ENCODE results near the gene OR13J1. TPM values are rescaled to one million over a fixed set of nuclear protein-coding genes. Genes with fewer than 3 reads are reported as not detected.

Gene OR13J1
- total and polyA plus RNA-seq, 4 donors = not detected

DNA sequence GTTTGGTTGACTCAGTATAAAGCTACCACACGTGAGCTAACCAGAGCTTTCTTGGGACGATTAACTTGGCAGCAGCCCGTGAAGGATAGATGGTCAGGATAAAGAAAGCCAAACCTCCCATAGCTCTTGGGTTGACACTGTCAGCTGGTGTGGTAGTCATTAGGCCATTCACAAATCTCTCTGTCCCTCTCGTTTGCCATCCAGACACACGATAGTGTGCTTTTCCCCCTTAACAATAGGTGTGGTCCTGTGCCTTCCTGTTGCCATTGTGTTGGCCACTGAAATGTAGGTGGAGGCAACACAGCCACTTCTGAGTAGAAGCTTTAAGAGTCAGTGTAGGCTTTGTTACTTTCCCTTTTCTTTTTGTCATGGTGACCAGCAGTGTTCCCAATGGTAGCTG, 11.7 kb downstream of the OR13J1 start:
- no peaks in the 10 kb centered on the region for H3K36me3 ChIP-seq (ENCODE audit: control insufficient read depth in 4 of 4, insufficient read depth in 3 of 4, low read depth in 1 of 4, low read length in 3 of 4)
- DNase-seq (ENCODE audit: low spot score) = no peak
- H3K4me1 ChIP-seq (ENCODE audit: control insufficient read depth in 4 of 4, insufficient read depth in 4 of 4, low read length in 3 of 4) = no peaks in the 10 kb centered on the region
- TF ChIP-seq, protein P1, sequence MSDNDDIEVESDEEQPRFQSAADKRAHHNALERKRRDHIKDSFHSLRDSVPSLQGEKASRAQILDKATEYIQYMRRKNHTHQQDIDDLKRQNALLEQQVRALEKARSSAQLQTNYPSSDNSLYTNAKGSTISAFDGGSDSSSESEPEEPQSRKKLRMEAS (IDR thresholded peaks at IDR 0.05) = no peak
- TF ChIP-seq, protein P2, sequence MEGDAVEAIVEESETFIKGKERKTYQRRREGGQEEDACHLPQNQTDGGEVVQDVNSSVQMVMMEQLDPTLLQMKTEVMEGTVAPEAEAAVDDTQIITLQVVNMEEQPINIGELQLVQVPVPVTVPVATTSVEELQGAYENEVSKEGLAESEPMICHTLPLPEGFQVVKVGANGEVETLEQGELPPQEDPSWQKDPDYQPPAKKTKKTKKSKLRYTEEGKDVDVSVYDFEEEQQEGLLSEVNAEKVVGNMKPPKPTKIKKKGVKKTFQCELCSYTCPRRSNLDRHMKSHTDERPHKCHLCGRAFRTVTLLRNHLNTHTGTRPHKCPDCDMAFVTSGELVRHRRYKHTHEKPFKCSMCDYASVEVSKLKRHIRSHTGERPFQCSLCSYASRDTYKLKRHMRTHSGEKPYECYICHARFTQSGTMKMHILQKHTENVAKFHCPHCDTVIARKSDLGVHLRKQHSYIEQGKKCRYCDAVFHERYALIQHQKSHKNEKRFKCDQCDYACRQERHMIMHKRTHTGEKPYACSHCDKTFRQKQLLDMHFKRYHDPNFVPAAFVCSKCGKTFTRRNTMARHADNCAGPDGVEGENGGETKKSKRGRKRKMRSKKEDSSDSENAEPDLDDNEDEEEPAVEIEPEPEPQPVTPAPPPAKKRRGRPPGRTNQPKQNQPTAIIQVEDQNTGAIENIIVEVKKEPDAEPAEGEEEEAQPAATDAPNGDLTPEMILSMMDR (IDR thresholded peaks at IDR 0.05; ENCODE audit: low read depth, low read length, missing input control) = no peak
- TF ChIP-seq ATF3 (IDR thresholded peaks at IDR 0.05) (no peak), TAF1 (conservative IDR thresholded peaks at IDR 0.05) (no peak), RAD21 (IDR thresholded peaks at IDR 0.05) (no peak), YY1 (IDR thresholded peaks at IDR 0.05) (no peak), HNF4G (IDR thresholded peaks at IDR 0.05) (no peak), SP1 (IDR thresholded peaks at IDR 0.05) (no peak), GABPA (IDR thresholded peaks at IDR 0.05 in 1 of 2, conservative IDR thresholded peaks at IDR 0.05 in 1 of 2) (no peak), JUND (IDR thresholded peaks at IDR 0.05) (no peak), NR2F2 (IDR thresholded peaks at IDR 0.05) (no peak), EGR1 (IDR thresholded peaks at IDR 0.05; ENCODE audit: low read depth in 2 of 2) (no peak), HNF4A (conservative IDR thresholded peaks at IDR 0.05) (no peak)
- TF ChIP-seq, protein P3, sequence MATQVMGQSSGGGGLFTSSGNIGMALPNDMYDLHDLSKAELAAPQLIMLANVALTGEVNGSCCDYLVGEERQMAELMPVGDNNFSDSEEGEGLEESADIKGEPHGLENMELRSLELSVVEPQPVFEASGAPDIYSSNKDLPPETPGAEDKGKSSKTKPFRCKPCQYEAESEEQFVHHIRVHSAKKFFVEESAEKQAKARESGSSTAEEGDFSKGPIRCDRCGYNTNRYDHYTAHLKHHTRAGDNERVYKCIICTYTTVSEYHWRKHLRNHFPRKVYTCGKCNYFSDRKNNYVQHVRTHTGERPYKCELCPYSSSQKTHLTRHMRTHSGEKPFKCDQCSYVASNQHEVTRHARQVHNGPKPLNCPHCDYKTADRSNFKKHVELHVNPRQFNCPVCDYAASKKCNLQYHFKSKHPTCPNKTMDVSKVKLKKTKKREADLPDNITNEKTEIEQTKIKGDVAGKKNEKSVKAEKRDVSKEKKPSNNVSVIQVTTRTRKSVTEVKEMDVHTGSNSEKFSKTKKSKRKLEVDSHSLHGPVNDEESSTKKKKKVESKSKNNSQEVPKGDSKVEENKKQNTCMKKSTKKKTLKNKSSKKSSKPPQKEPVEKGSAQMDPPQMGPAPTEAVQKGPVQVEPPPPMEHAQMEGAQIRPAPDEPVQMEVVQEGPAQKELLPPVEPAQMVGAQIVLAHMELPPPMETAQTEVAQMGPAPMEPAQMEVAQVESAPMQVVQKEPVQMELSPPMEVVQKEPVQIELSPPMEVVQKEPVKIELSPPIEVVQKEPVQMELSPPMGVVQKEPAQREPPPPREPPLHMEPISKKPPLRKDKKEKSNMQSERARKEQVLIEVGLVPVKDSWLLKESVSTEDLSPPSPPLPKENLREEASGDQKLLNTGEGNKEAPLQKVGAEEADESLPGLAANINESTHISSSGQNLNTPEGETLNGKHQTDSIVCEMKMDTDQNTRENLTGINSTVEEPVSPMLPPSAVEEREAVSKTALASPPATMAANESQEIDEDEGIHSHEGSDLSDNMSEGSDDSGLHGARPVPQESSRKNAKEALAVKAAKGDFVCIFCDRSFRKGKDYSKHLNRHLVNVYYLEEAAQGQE (IDR thresholded peaks at IDR 0.05) = no peak
- TF ChIP-seq, protein P4, sequence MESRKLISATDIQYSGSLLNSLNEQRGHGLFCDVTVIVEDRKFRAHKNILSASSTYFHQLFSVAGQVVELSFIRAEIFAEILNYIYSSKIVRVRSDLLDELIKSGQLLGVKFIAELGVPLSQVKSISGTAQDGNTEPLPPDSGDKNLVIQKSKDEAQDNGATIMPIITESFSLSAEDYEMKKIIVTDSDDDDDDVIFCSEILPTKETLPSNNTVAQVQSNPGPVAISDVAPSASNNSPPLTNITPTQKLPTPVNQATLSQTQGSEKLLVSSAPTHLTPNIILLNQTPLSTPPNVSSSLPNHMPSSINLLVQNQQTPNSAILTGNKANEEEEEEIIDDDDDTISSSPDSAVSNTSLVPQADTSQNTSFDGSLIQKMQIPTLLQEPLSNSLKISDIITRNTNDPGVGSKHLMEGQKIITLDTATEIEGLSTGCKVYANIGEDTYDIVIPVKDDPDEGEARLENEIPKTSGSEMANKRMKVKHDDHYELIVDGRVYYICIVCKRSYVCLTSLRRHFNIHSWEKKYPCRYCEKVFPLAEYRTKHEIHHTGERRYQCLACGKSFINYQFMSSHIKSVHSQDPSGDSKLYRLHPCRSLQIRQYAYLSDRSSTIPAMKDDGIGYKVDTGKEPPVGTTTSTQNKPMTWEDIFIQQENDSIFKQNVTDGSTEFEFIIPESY (IDR thresholded peaks at IDR 0.05) = no peak
- no peak overlapping the region for H3K4me3 ChIP-seq (ENCODE audit: low read depth in 1 of 3, low read length in 3 of 3)
- WGBS = 86% methylated on average over 5 of the region's 5 CpGs
- H3K9me3 ChIP-seq (ENCODE audit: control insufficient read depth in 4 of 4, low read length in 3 of 4) = no peaks in the 10 kb centered on the region
- H3K27ac ChIP-seq (ENCODE audit: low read depth in 1 of 2, low read length in 2 of 2) = no peak overlapping the region
- H3K27me3 ChIP-seq (ENCODE audit: control insufficient read depth in 4 of 4, insufficient read depth in 4 of 4, low read length in 3 of 4) = peaks cover 0 to under 1% (median 0%) of the 10 kb centered on the region in 4 donors
- H3K9ac ChIP-seq (ENCODE audit: low read depth in 1 of 2, low read length in 2 of 2) = no peak overlapping the region

DNA sequence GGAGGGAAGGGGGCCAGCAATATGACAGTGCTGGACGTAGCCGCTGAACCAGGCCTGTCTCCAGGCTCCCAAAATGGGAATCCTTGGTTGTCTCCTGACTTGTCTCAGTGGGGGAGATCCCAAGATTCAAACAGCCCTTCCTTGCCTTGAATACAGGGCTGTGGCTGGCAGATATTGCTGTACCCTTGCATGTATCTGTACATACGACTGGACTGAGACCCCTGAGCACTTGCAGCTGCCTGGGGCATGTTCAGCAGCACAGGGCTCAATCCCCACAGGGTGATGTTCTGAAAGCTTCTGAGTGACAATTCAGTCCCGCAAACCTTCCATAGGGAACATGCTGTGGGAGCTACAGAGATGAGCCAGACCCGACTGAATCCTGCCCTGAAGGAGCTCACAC, 13.3 kb downstream of the OR13J1 start:
- Histone ChIP-seq H3K36me3 (ENCODE audit: control insufficient read depth in 4 of 4, insufficient read depth in 3 of 4, low read depth in 1 of 4, low read length in 3 of 4) (no peaks in the 10 kb centered on the region), H3K27me3 (ENCODE audit: control insufficient read depth in 4 of 4, insufficient read depth in 4 of 4, low read length in 3 of 4) (no peaks in the 10 kb centered on the region), H3K4me1 (ENCODE audit: control insufficient read depth in 4 of 4, insufficient read depth in 4 of 4, low read length in 3 of 4) (no peaks in the 10 kb centered on the region), H3K9me3 (ENCODE audit: control insufficient read depth in 4 of 4, low read length in 3 of 4) (no peaks in the 10 kb centered on the region), H3K9ac (ENCODE audit: low read depth in 1 of 2, low read length in 2 of 2) (no peak overlapping the region), H3K27ac (ENCODE audit: low read depth in 1 of 2, low read length in 2 of 2) (no peak overlapping the region), H3K4me3 (ENCODE audit: low read depth in 1 of 3, low read length in 3 of 3) (no peak overlapping the region)
- 92% methylated on average over 5 of the region's 5 CpGs for WGBS
- peak; percentile 14 for DNase-seq (ENCODE audit: low spot score)
- TF ChIP-seq RAD21 (IDR thresholded peaks at IDR 0.05) = no peak
- TF ChIP-seq HNF4G (IDR thresholded peaks at IDR 0.05) = no peak
- TF ChIP-seq SP1 (IDR thresholded peaks at IDR 0.05) = no peak
- TF ChIP-seq FOXA1 (IDR thresholded peaks at IDR 0.05) = no peak
- TF ChIP-seq GABPA (IDR thresholded peaks at IDR 0.05 in 1 of 2, conservative IDR thresholded peaks at IDR 0.05 in 1 of 2) = no peak
- TF ChIP-seq, protein P1 (IDR thresholded peaks at IDR 0.05) = no peak
- no peak for TF ChIP-seq HNF4A (conservative IDR thresholded peaks at IDR 0.05)
- TF ChIP-seq TAF1 (conservative IDR thresholded peaks at IDR 0.05) = no peak
- TF ChIP-seq NR2F2 (IDR thresholded peaks at IDR 0.05) = no peak
- no peak for TF ChIP-seq EGR1 (IDR thresholded peaks at IDR 0.05; ENCODE audit: low read depth in 2 of 2)
- TF ChIP-seq, protein P4 (IDR thresholded peaks at IDR 0.05) = no peak
- no peak for TF ChIP-seq RXRA (IDR thresholded peaks at IDR 0.05)
- TF ChIP-seq FOXA2 (IDR thresholded peaks at IDR 0.05) = no peak
- TF ChIP-seq, protein P2 (IDR thresholded peaks at IDR 0.05; ENCODE audit: low read depth, low read length, missing input control) = no peak
- no peak for TF ChIP-seq ATF3 (IDR thresholded peaks at IDR 0.05)
